GM21825 (cell line): Measurements from ENCODE around the gene SHANK2.

ENCODE experiments used
- ATAC-seq: cut with Tn5 transposase; IDR thresholded peaks from one replicate; pipeline ENCODE4 v1.9.1; 2021; ENCODE audit warnings: mild to moderate bottlenecking, moderate library complexity; ENCODE audit not compliant: unreplicated experiment

The SHANK2 gene

DNA sequence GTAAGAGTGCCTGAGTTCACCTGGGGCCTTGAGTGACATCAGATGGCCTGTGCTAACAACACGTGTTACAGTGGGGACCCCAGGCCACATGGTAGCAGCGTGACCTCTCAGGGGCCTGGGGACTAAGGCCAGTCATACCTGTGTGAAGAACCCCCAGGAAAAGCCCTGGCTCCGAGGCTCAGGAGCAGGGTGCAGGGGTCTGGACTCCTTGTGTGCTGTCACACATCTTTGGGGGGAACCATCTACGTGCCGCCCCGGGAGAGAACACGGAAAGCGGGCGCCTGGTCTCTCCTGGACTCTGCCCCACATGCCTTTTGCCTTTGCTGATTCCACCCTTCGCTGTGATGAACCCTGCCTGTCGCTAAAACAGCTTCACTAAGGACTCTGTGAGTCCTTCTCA lies 48.7 kb downstream of the SHANK2 start:
- ATAC-seq = no peak

DNA sequence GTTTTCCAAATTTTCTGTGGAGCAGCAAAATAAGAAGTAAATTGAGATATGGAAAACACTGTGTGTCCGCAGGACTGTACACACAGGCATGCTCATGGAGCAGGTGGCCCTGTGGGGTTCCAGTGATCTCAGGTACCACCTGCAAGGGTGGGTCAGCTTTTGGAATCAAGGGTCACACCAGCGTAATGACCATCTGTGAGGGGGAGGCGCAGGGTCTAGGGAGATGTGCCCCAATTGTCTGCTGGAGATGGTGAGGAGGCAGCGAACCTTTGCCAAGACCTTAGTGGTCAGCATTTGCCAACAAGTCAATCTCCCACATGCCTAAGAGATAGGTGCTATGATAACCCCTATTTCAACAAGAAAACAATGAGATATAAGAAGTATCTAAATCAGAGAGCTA lies 49.4 kb downstream of the SHANK2 start:
- no peak for ATAC-seq

DNA sequence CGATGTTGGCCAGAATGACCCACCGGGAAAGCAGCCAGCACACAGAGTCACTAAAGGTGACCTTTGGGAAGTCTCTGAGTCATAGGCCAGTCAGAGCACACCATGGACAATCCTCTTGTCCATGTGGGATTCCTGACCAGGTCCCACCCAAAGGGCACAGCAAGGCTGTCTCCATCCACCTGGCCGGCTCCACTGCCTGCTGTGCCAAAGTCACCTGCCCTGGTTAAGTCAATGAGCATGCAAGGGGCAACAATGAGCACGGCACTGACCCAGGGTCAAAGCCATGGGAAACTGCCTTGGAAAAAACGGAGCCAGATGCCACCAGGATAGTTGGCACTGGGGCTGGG lies 49.8 kb downstream of the SHANK2 start:
- ATAC-seq = no peak
